Keratinocyte (primary cell): ENCODE results near the gene VWA5B2. TPM values are rescaled to one million over a fixed set of nuclear protein-coding genes. Genes with fewer than 3 reads are reported as not detected.

Experiments used
- DNase-seq: peaks from one replicate; pipeline ENCODE4 v3.0.0-alpha.2; 2011; ENCODE audit warnings: low read depth, missing footprints, low spot score
- FAIRE-seq: peaks from 2 replicates; lab custom pipeline; 2011; peaks lifted over from hg19 to GRCh38; lab: Jason Lieb, UNC
- H2AFZ ChIP-seq: 2 replicates; pipeline ENCODE4 v1.6.0; 2012; ENCODE audit warnings: low read length, control low read depth, inconsistent platforms; ENCODE audit not compliant: control insufficient read depth
- H3K27ac ChIP-seq: 2 replicates; pipeline ENCODE4 v1.5.1; 2011; ENCODE audit warnings: low read length; ENCODE audit not compliant: control insufficient read depth, insufficient read depth
- H3K27me3 ChIP-seq: 3 replicates; pipeline ENCODE4 v1.6.0; 2011; ENCODE audit warnings: low read length; ENCODE audit not compliant: control insufficient read depth, insufficient read depth; ENCODE audit errors: extremely low read depth
- H3K36me3 ChIP-seq, 2 experiments: 2 replicates in 1 of 2; 3 replicates in 1 of 2; pipeline ENCODE4 v1.5.1; 2011; ENCODE audit warnings: low read length in 2 of 2, mild to moderate bottlenecking in 1 of 2; ENCODE audit not compliant: control insufficient read depth in 2 of 2, insufficient read depth in 2 of 2; ENCODE audit errors: extremely low read depth in 1 of 2
- H3K4me1 ChIP-seq: 3 replicates; pipeline ENCODE4 v1.5.1; 2011; ENCODE audit warnings: low read length; ENCODE audit not compliant: control insufficient read depth, insufficient read depth; ENCODE audit errors: extremely low read depth
- H3K4me2 ChIP-seq: 3 replicates; pipeline ENCODE4 v1.6.0; 2011; ENCODE audit warnings: low read depth, low read length; ENCODE audit not compliant: control insufficient read depth, insufficient read depth; ENCODE audit errors: extremely low read depth
- H3K4me3 ChIP-seq, 3 experiments: fragments of 200-600 bp in 1 of 3; sonication (generic) in 1 of 3; 2 replicates in 2 of 3; 3 replicates in 1 of 3; pipeline ENCODE4 v1.5.1; 2011 to 2016; ENCODE audit warnings: low read length in 3 of 3, mild to moderate bottlenecking in 3 of 3, control low read depth in 2 of 3, inconsistent platforms in 1 of 3, low read depth in 1 of 3, mixed read lengths in 1 of 3, mixed run types in 1 of 3, moderate library complexity in 1 of 3; ENCODE audit not compliant: control insufficient read depth in 2 of 3, insufficient read depth in 2 of 3; ENCODE audit errors: extremely low read depth in 1 of 3
- H3K79me2 ChIP-seq: 2 replicates; pipeline ENCODE4 v1.6.0; 2012; ENCODE audit warnings: low read length; ENCODE audit not compliant: control insufficient read depth, insufficient read depth
- H3K9ac ChIP-seq: 3 replicates; pipeline ENCODE4 v1.6.0; 2011; ENCODE audit warnings: low read length; ENCODE audit not compliant: control insufficient read depth, insufficient read depth; ENCODE audit errors: extremely low read depth
- H3K9me1 ChIP-seq: 3 replicates; pipeline ENCODE4 v1.6.0; 2011; ENCODE audit warnings: low read length; ENCODE audit not compliant: control insufficient read depth, insufficient read depth; ENCODE audit errors: extremely low read depth
- H3K9me3 ChIP-seq: 2 replicates; pipeline ENCODE4 v1.5.1; 2012; ENCODE audit warnings: low read depth, low read length; ENCODE audit not compliant: control insufficient read depth
- H4K20me1 ChIP-seq: 3 replicates; pipeline ENCODE4 v1.6.0; 2011; ENCODE audit warnings: low read length; ENCODE audit not compliant: control insufficient read depth, insufficient read depth; ENCODE audit errors: extremely low read depth
- CTCF ChIP-seq, 3 experiments: IDR thresholded peaks in 1 of 3; conservative IDR thresholded peaks in 1 of 3; optimal IDR thresholded peaks in 1 of 3; 2 replicates in 2 of 3; 3 replicates in 1 of 3; pipeline versions ENCODE3 to v1.5.1; 2011; ENCODE audit warnings: low read length in 3 of 3, mild to moderate bottlenecking in 3 of 3, moderate library complexity in 2 of 3, control low read depth in 1 of 3, inconsistent platforms in 1 of 3; ENCODE audit not compliant: insufficient read depth in 2 of 3; ENCODE audit errors: extremely low read depth in 1 of 3
- EZH2 ChIP-seq: IDR thresholded peaks from one replicate; pipeline ENCODE4 v1.6.1; 2012; ENCODE audit warnings: inconsistent platforms, mild to moderate bottlenecking, low read length, moderate library complexity
- dilution Hi-C: fragments of 300-500 bp; cut with MboI; formaldehyde crosslinking; loops from one replicate; pipeline ENCODE4 v1.7.0; 2020; ENCODE audit warnings: low sequenced_read_pairs; ENCODE audit not compliant: extremely low pct_ligation_motif_present
- polyA plus RNA-seq, 5 experiments: library from polyadenylated mRNA; depleted of rRNA in 3 of 5; stranded (reverse) in 3 of 5; stranded (forward) in 1 of 5; unstranded in 1 of 5; fragments of >200 nt; gene quantifications; 1 replicate in 1 of 5; 2 replicates in 3 of 5; 3 replicates in 1 of 5; pipeline versions ENCODE4 v1.2.1 to v1.2.3, GENCODE V29; 2011 to 2012; ENCODE audit warnings: missing spikeins in 2 of 5, low read depth in 1 of 5, low replicate concordance in 1 of 5

The VWA5B2 gene
- polyA plus RNA-seq, 1 donor (not counting 4 experiments of a cell fraction or from before 2014, with no cell fraction given), result not detected

- TF ChIP-seq CTCF (optimal IDR thresholded peaks at IDR 0.05 in 1 of 3, IDR thresholded peaks at IDR 0.05 in 1 of 3, conservative IDR thresholded peaks at IDR 0.05 in 1 of 3; ENCODE audit: extremely low read depth in 1 of 3, insufficient read depth in 2 of 3, low read length in 3 of 3), result no peak
- no peak for TF ChIP-seq EZH2
- H3K27me3 ChIP-seq, result peaks cover 27% of the 10 kb centered on the region
- no peaks in the 10 kb centered on the region for H3K79me2 ChIP-seq
- no peak overlapping the region for H3K4me3 ChIP-seq
- H3K9ac ChIP-seq, result no peak overlapping the region
- H4K20me1 ChIP-seq, result no peaks in the 10 kb centered on the region
- peaks cover 7% of the 10 kb centered on the region for H3K4me1 ChIP-seq
- H3K4me2 ChIP-seq, result no peak overlapping the region
- dilution Hi-C loops, result no loop called here
- H3K27ac ChIP-seq, result no peak overlapping the region
- H3K36me3 ChIP-seq, result no peaks in the 10 kb centered on the region
- no peak overlapping the region for H2AFZ ChIP-seq
- FAIRE-seq (no peak), DNase-seq (no peak)
- H3K9me1 ChIP-seq, result no peaks in the 10 kb centered on the region
- no peaks in the 10 kb centered on the region for H3K9me3 ChIP-seq
Measured at GRCh38 chr3:184235381-184236032, 6.1 kb downstream of the VWA5B2 start.

- no peak overlapping the region for H3K9ac ChIP-seq
- DNase-seq, result no peak
- H3K4me3 ChIP-seq, result no peak overlapping the region
- H3K27me3 ChIP-seq, result peaks cover 22% of the 10 kb centered on the region
- TF ChIP-seq EZH2 (no peak), CTCF (optimal IDR thresholded peaks at IDR 0.05 in 1 of 3, IDR thresholded peaks at IDR 0.05 in 1 of 3, conservative IDR thresholded peaks at IDR 0.05 in 1 of 3; ENCODE audit: extremely low read depth in 1 of 3, insufficient read depth in 2 of 3, low read length in 3 of 3) (no peak)
- no peak overlapping the region for H2AFZ ChIP-seq
- no peaks in the 10 kb centered on the region for H3K36me3 ChIP-seq
- no peaks in the 10 kb centered on the region for H3K79me2 ChIP-seq
- H3K27ac ChIP-seq, result no peak overlapping the region
- H4K20me1 ChIP-seq, result no peaks in the 10 kb centered on the region
- H3K9me3 ChIP-seq, result no peaks in the 10 kb centered on the region
- dilution Hi-C loops, result no loop called here
- no peak overlapping the region for H3K4me2 ChIP-seq
- no peaks in the 10 kb centered on the region for H3K9me1 ChIP-seq
- H3K4me1 ChIP-seq, result peaks cover 7% of the 10 kb centered on the region
- FAIRE-seq, result no peak
Measured at GRCh38 chr3:184236033-184236410, 6.6 kb downstream of the VWA5B2 start.
